WTC11 (cell line): ENCODE data around the gene COL11A1. TPM values are rescaled to one million over a fixed set of nuclear protein-coding genes. Genes with fewer than 3 reads are reported as not detected.

Experiments
- ATAC-seq: fragments of 200-7000 bp; cut with Tn5 transposase; 2 replicates; pipeline ENCODE4 v1.10.0; 2021; ENCODE audit warnings: mild to moderate bottlenecking, moderate library complexity
- CTCF ChIA-PET: fragments of 300-600 bp; sonication (Branson Sonifier 250); formaldehyde crosslinking; loops from one replicate; lab custom pipeline; 2021; ENCODE audit warnings: antibody characterized with exemption; lab: Charles Lee
- POLR2A ChIA-PET: fragments of 350-600 bp; sonication (Branson Sonifier 250); formaldehyde crosslinking; loops from one replicate; lab custom pipeline; 2021; ENCODE audit warnings: antibody characterized with exemption; lab: Charles Lee
- DNase-seq: peaks from one replicate; pipeline ENCODE4 v3.0.0; 2021; ENCODE audit warnings: low spot score
- H3K27ac Mint-ChIP-seq: 2 replicates; pipeline ENCODE4 v1.8.0; 2021; ENCODE audit warnings: mixed read lengths
- H3K27me3 Mint-ChIP-seq: 2 replicates; pipeline ENCODE4 v1.8.0; 2021; ENCODE audit warnings: low read depth, mild to moderate bottlenecking, moderate library complexity, mixed read lengths
- H3K36me3 Mint-ChIP-seq: 2 replicates; pipeline ENCODE4 v1.8.0; 2021; ENCODE audit warnings: mixed read lengths
- H3K4me1 Mint-ChIP-seq: 2 replicates; pipeline ENCODE4 v1.8.0; 2022; ENCODE audit warnings: mixed read lengths
- H3K4me3 Mint-ChIP-seq: 2 replicates; pipeline ENCODE4 v1.8.0; 2021; ENCODE audit warnings: mild to moderate bottlenecking, moderate library complexity, mixed read lengths
- H3K9me3 Mint-ChIP-seq: 2 replicates; pipeline ENCODE4 v1.8.0; 2021; ENCODE audit warnings: mixed read lengths
- AR ChIP-seq: fragments of 250-450 bp; sonication (Bioruptor Pico); IDR thresholded peaks from 2 replicates; pipeline ENCODE4 v1.9.0; 2021; ENCODE audit warnings: mild to moderate bottlenecking
- ARID4B ChIP-seq: sonication (generic); formaldehyde crosslinking; IDR thresholded peaks from 2 replicates; pipeline ENCODE4 v1.8.0; 2023; ENCODE audit warnings: missing genetic modification reagents, mild to moderate bottlenecking, borderline replicate concordance
- ATF1 ChIP-seq: sonication (generic); formaldehyde crosslinking; IDR thresholded peaks from 2 replicates; pipeline ENCODE4 v1.8.1; 2023; ENCODE audit warnings: mild to moderate bottlenecking, moderate library complexity, missing genetic modification reagents
- CDX4 ChIP-seq: fragments of 250-450 bp; sonication (Bioruptor Pico); IDR thresholded peaks from 2 replicates; pipeline ENCODE4 v1.9.0; 2021; ENCODE audit warnings: moderate library complexity, mild to moderate bottlenecking, inconsistent platforms, borderline replicate concordance
- CREM ChIP-seq: sonication (generic); formaldehyde crosslinking; IDR thresholded peaks from 2 replicates; pipeline ENCODE4 v1.8.1; 2022; ENCODE audit warnings: mild to moderate bottlenecking, missing genetic modification reagents, moderate library complexity
- CTCF ChIP-seq: fragments of 200-600 bp; IDR thresholded peaks from 2 replicates; pipeline ENCODE4 v1.8.0; 2022; ENCODE audit warnings: antibody characterized with exemption
- ERG ChIP-seq: fragments of 250-450 bp; sonication (Bioruptor Pico); IDR thresholded peaks from 2 replicates; pipeline ENCODE4 v1.8.0; 2021; ENCODE audit warnings: mild to moderate bottlenecking
- FOXP4 ChIP-seq: sonication (generic); formaldehyde crosslinking; IDR thresholded peaks from 2 replicates; pipeline ENCODE4 v1.8.0; 2022; ENCODE audit warnings: mild to moderate bottlenecking, missing genetic modification reagents
- GTF2I ChIP-seq: fragments of 250-450 bp; sonication (Bioruptor Pico); conservative IDR thresholded peaks from 2 replicates; pipeline ENCODE4 v1.4.0; 2021; ENCODE audit warnings: mild to moderate bottlenecking
- HMGXB4 ChIP-seq: sonication (generic); formaldehyde crosslinking; IDR thresholded peaks from 2 replicates; pipeline ENCODE4 v1.8.1; 2023; ENCODE audit warnings: mild to moderate bottlenecking, moderate library complexity, missing genetic modification reagents
- IRF2 ChIP-seq: sonication (generic); formaldehyde crosslinking; IDR thresholded peaks from 2 replicates; pipeline ENCODE4 v1.8.0; 2022; ENCODE audit warnings: low read depth, missing genetic modification reagents, borderline replicate concordance
- JAZF1 ChIP-seq: fragments of 250-450 bp; sonication (Bioruptor Pico); IDR thresholded peaks from 2 replicates; pipeline ENCODE4 v1.9.0; 2021; ENCODE audit warnings: moderate library complexity, mild to moderate bottlenecking, inconsistent platforms
- JUN ChIP-seq: sonication (generic); formaldehyde crosslinking; IDR thresholded peaks from 2 replicates; pipeline ENCODE4 v1.8.0; 2023; ENCODE audit warnings: mild to moderate bottlenecking, missing genetic modification reagents
- KAT7 ChIP-seq: sonication (generic); formaldehyde crosslinking; IDR thresholded peaks from 2 replicates; pipeline ENCODE4 v1.8.1; 2023; ENCODE audit warnings: missing genetic modification reagents, mild to moderate bottlenecking, borderline replicate concordance
- MLX ChIP-seq: sonication (generic); formaldehyde crosslinking; IDR thresholded peaks from 2 replicates; pipeline ENCODE4 v1.8.1; 2023; ENCODE audit warnings: mild to moderate bottlenecking, missing genetic modification reagents, moderate library complexity
- NFE2L1 ChIP-seq: sonication (generic); formaldehyde crosslinking; IDR thresholded peaks from 2 replicates; pipeline ENCODE4 v1.8.1; 2023; ENCODE audit warnings: missing genetic modification reagents
- RELA ChIP-seq: sonication (generic); formaldehyde crosslinking; IDR thresholded peaks from 2 replicates; pipeline ENCODE4 v1.8.1; 2022; ENCODE audit warnings: missing genetic modification reagents, mild to moderate bottlenecking, borderline replicate concordance
- SP1 ChIP-seq: sonication (generic); formaldehyde crosslinking; conservative IDR thresholded peaks from 2 replicates; pipeline ENCODE4 v1.8.1; 2022; ENCODE audit warnings: missing genetic modification reagents
- USF1 ChIP-seq: sonication (generic); formaldehyde crosslinking; IDR thresholded peaks from 2 replicates; pipeline ENCODE4 v1.8.0; 2022; ENCODE audit warnings: mild to moderate bottlenecking, missing genetic modification reagents
- total RNA-seq: library from RNA; stranded (reverse); gene quantifications from 3 replicates; pipeline ENCODE4 v1.2.3, GENCODE V29; 2021

COL11A1 gene
- total RNA-seq, 1 experiment from 2014 or later, result 13.1 TPM

GRCh38 chr1:103120981-103121380, 12.7 kb upstream of the COL11A1 start:
- Mint-ChIP-seq H3K9me3 (peaks cover 9% of the 10 kb centered on the region; the same call in 1 of the 2 replicates), H3K27ac (no peak overlapping the region), H3K27me3 (no peaks in the 10 kb centered on the region), H3K36me3 (no peaks in the 10 kb centered on the region), H3K4me1 (no peaks in the 10 kb centered on the region)
- POLR2A ChIA-PET, result no interaction called here
- no peak for DNase-seq
- CTCF ChIA-PET, result interaction anchor here (0.7 kb wide), 1 partner anchor 15 kb away, joined by 3 read pairs; no protein-coding TSS in a partner anchor
- ATAC-seq, result no peak
- no peak for TF ChIP-seq ERG
- TF ChIP-seq GTF2I (CRISPR knock-in tag), result no peak
- no peak for TF ChIP-seq CDX4 (CRISPR knock-in tag)
- TF ChIP-seq HMGXB4 (CRISPR knock-in tag), result no peak
- no peak for TF ChIP-seq SP1
- no peak for TF ChIP-seq JAZF1 (CRISPR knock-in tag)
- no peak for TF ChIP-seq CREM
- no peak for TF ChIP-seq CTCF
- no peak for TF ChIP-seq JUN (CRISPR knock-in tag)
- no peak for TF ChIP-seq AR (CRISPR knock-in tag)
- TF ChIP-seq RELA (CRISPR knock-in tag), result no peak
- no peak for TF ChIP-seq IRF2 (CRISPR knock-in tag)
- TF ChIP-seq ARID4B, result no peak
- TF ChIP-seq KAT7, result no peak
- TF ChIP-seq FOXP4, result no peak
- TF ChIP-seq MLX (CRISPR knock-in tag), result no peak
- no peak for TF ChIP-seq ATF1
- no peak for TF ChIP-seq USF1
- TF ChIP-seq NFE2L1 (CRISPR knock-in tag), result no peak
- TF ChIP-seq, all 79 proteins: peak for 0
- H3K4me3 Mint-ChIP-seq, result no peak overlapping the region
